Glutamatergic neuron (in vitro differentiated cells): ENCODE measurements around the gene SLC35G3. TPM values are rescaled to one million over a fixed set of nuclear protein-coding genes. Genes with fewer than 3 reads are reported as not detected.

Source experiments
- DNase-seq: peaks from one replicate; pipeline ENCODE4 v3.0.0; 2022
- H3K27ac Mint-ChIP-seq: one replicate; pipeline ENCODE4 v1.8.0; 2020; ENCODE audit warnings: mild to moderate bottlenecking, mixed read lengths, inconsistent platforms; ENCODE audit not compliant: unreplicated experiment
- H3K27me3 Mint-ChIP-seq: one replicate; pipeline ENCODE4 v1.8.0; 2020; ENCODE audit warnings: mild to moderate bottlenecking, moderate library complexity, mixed read lengths, inconsistent platforms; ENCODE audit not compliant: unreplicated experiment
- H3K36me3 Mint-ChIP-seq: one replicate; pipeline ENCODE4 v1.8.0; 2020; ENCODE audit warnings: mild to moderate bottlenecking, mixed read lengths, inconsistent platforms; ENCODE audit not compliant: unreplicated experiment
- H3K4me1 Mint-ChIP-seq: one replicate; pipeline ENCODE4 v1.8.0; 2020; ENCODE audit warnings: mild to moderate bottlenecking, low read depth, mixed read lengths, inconsistent platforms; ENCODE audit not compliant: unreplicated experiment
- H3K4me3 Mint-ChIP-seq: one replicate; pipeline ENCODE4 v1.8.0; 2020; ENCODE audit warnings: mild to moderate bottlenecking, mixed read lengths, inconsistent platforms; ENCODE audit not compliant: unreplicated experiment
- H3K9me3 Mint-ChIP-seq: one replicate; pipeline ENCODE4 v1.8.0; 2020; ENCODE audit warnings: mild to moderate bottlenecking, moderate library complexity, mixed read lengths, inconsistent platforms; ENCODE audit not compliant: unreplicated experiment
- total RNA-seq: library from RNA; stranded (reverse); fragmentation: NEBNext Ultra II Directional; extraction: Animal tissue kit (Norgen Biotek cat#: 25700); gene quantifications from one replicate; pipeline ENCODE4 v1.2.1, GENCODE V29; 2021; ENCODE audit not compliant: unreplicated experiment
- TF ChIP-seq, protein P1 (sequence below): fragments of 200-600 bp; sonication (generic); IDR thresholded peaks from one replicate; pipeline ENCODE4 v1.5.0; 2021; ENCODE audit not compliant: partially characterized antibody, unreplicated experiment

Gene SLC35G3
- total RNA-seq, 1 donor from 2014 or later, result not detected

DNA sequence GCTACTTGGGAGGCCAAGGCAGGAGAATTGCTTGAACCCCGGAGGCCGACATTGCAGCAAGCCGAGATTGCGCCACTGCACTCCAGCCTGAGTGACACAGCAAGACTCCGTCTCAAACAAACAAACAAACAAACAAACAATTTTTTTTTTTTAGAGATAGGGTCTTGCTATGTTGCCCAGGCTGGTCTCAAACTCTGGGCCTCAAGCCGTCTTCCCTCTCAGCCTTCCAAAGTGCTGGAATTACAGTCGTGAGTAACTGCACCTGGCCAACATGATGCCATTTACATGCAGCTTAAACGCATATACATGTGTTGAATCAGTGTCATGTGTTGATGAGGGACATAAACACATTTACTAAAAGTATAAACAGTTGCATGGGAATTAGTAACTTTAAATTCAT lies 46.7 kb upstream of the SLC35G3 start:
- TF ChIP-seq, protein P1, sequence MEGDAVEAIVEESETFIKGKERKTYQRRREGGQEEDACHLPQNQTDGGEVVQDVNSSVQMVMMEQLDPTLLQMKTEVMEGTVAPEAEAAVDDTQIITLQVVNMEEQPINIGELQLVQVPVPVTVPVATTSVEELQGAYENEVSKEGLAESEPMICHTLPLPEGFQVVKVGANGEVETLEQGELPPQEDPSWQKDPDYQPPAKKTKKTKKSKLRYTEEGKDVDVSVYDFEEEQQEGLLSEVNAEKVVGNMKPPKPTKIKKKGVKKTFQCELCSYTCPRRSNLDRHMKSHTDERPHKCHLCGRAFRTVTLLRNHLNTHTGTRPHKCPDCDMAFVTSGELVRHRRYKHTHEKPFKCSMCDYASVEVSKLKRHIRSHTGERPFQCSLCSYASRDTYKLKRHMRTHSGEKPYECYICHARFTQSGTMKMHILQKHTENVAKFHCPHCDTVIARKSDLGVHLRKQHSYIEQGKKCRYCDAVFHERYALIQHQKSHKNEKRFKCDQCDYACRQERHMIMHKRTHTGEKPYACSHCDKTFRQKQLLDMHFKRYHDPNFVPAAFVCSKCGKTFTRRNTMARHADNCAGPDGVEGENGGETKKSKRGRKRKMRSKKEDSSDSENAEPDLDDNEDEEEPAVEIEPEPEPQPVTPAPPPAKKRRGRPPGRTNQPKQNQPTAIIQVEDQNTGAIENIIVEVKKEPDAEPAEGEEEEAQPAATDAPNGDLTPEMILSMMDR, result no peak
- DNase-seq, result no peak
- no peaks in the 10 kb centered on the region for H3K9me3 Mint-ChIP-seq
- H3K27me3 Mint-ChIP-seq, result peaks cover 7% of the 10 kb centered on the region
- H3K27ac Mint-ChIP-seq, result no peak overlapping the region
- peaks cover 9% of the 10 kb centered on the region for H3K4me1 Mint-ChIP-seq
- no peaks in the 10 kb centered on the region for H3K36me3 Mint-ChIP-seq
- H3K4me3 Mint-ChIP-seq, result no peak overlapping the region

DNA sequence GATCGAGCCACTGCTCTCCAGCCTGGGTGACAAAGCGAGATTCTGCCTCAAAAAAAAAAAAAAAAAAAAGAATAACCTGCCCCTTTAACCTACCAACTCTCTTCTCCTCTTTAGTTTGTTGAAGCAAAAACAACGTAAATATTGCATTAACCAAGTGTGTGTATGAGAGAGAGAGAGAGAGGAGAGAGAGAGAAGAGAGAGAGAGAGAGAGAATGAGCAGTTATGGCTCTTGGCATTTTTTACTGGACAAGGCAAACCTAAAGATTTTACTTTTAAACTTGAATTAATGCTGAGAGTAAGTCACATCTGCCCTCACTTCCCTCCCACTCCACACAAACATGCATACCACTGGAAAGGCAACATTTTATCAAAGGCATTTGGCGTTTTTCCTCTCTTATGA lies 45.6 kb upstream of the SLC35G3 start:
- peaks cover 11% of the 10 kb centered on the region for H3K27me3 Mint-ChIP-seq
- TF ChIP-seq, protein P1, result no peak
- H3K4me1 Mint-ChIP-seq, result peaks cover 7% of the 10 kb centered on the region
- no peaks in the 10 kb centered on the region for H3K9me3 Mint-ChIP-seq
- H3K36me3 Mint-ChIP-seq, result no peaks in the 10 kb centered on the region
- DNase-seq, result no peak
- H3K27ac Mint-ChIP-seq, result no peak overlapping the region
- no peak overlapping the region for H3K4me3 Mint-ChIP-seq

DNA sequence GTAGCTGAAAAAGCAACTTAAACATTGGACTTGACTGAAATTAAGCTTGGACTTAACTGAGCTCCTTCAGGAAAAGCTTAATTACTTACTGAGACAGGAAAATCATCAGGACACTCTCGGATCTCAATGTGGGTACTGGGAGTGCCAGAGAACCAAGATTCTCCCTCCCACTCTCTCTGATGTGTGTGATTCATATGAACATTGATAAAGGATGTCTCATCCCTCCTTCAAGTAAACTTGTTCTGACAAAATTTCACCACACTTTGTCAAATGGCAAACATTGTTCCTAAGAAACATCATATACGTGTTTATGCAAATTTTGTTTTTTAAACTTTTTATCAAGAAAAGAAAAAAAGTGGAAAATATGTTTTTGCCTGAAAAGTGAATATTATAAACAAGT lies 44.6 kb upstream of the SLC35G3 start:
- Mint-ChIP-seq H3K36me3 (no peaks in the 10 kb centered on the region), H3K4me3 (no peak overlapping the region), H3K27ac (no peak overlapping the region), H3K9me3 (no peaks in the 10 kb centered on the region), H3K27me3 (peaks cover 11% of the 10 kb centered on the region), H3K4me1 (peaks cover 3% of the 10 kb centered on the region)
- no peak for DNase-seq
- TF ChIP-seq, protein P1, result no peak

DNA sequence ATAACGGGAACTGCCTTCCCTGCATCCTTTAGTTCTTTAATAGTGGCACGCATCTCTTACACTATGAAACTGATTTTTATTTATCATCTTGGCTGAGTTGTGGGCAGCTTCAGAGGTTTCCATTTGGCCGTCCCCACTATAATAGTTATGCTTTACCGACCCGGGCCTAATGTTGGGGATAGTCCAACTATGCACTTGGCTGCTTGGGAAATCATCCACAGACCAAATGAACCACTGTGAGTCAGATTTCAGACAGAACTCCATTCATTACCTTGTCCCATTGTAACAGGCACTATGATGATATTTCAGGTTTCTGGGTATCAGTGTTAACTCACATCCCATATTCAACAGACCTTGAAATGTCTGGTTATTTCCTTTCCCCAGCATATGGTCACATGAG lies 42.6 kb upstream of the SLC35G3 start:
- no peaks in the 10 kb centered on the region for H3K9me3 Mint-ChIP-seq
- H3K27me3 Mint-ChIP-seq, result peaks cover 4% of the 10 kb centered on the region
- TF ChIP-seq, protein P1, result no peak
- no peak for DNase-seq
- H3K27ac Mint-ChIP-seq, result no peak overlapping the region
- H3K4me3 Mint-ChIP-seq, result no peak overlapping the region
- no peaks in the 10 kb centered on the region for H3K36me3 Mint-ChIP-seq
- H3K4me1 Mint-ChIP-seq, result no peaks in the 10 kb centered on the region

DNA sequence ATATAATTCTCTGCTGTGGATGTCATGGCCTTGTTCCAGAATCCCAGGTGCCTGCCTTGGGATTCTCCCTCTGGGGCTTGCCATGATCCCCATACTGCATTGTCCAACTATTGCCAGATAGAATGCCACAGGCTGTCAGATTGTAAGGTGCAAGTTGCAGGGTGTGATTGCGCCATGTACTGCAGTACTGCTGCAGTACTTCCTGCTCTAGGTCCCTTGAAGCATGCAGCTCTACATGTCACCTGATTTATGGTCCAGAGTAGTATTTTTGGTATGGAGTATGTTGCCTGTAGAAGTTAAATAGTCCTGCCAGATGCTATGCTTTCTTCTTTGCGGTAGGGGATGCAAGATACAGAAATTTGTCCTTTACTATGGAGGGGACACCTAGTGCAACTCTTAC lies 41.7 kb upstream of the SLC35G3 start:
- H3K36me3 Mint-ChIP-seq, result no peaks in the 10 kb centered on the region
- no peak overlapping the region for H3K4me3 Mint-ChIP-seq
- TF ChIP-seq, protein P1, result no peak
- H3K27me3 Mint-ChIP-seq, result peaks cover 4% of the 10 kb centered on the region
- H3K4me1 Mint-ChIP-seq, result no peaks in the 10 kb centered on the region
- no peaks in the 10 kb centered on the region for H3K9me3 Mint-ChIP-seq
- DNase-seq, result no peak
- H3K27ac Mint-ChIP-seq, result no peak overlapping the region
